ENCODE measurements around the gene NOX1. TPM values are rescaled to one million over a fixed set of nuclear protein-coding genes. Genes with fewer than 3 reads are reported as not detected.
"Not testable (repeated sequence)": the region's sequence is repeated elsewhere in the genome, so short reads cannot be mapped to it uniquely, and the experiment has no call there.

Gene NOX1
- total RNA-seq, 1 experiment from 2014 or later, result not detected

GRCh38 chrX:100812216-100813158 is 61.7 kb downstream of the NOX1 start:
- H3K4me2 ChIP-seq (ENCODE audit: low read depth, low read length, poor library complexity, severe bottlenecking), result no peak overlapping the region
- H3K9ac ChIP-seq (ENCODE audit: low read length), result no peak overlapping the region
- H4K20me1 ChIP-seq (ENCODE audit: insufficient read depth, low read depth, low read length), result no peaks in the 10 kb centered on the region
- H3K27me3 ChIP-seq (ENCODE audit: low read length), result no peaks in the 10 kb centered on the region
- H3K9me2 ChIP-seq (replicated peaks; ENCODE audit: insufficient read depth, low read length), result no peaks in the 10 kb centered on the region
- DNase-seq, result no peak
- no peaks in the 10 kb centered on the region for H3K36me3 ChIP-seq (ENCODE audit: insufficient read depth, low read length)
- H2AFZ ChIP-seq (ENCODE audit: low read length), result no peak overlapping the region
- no peak overlapping the region for H3K4me3 ChIP-seq (ENCODE audit: low read length)
- no peak overlapping the region for H3K27ac ChIP-seq (ENCODE audit: low read length)
- H3K79me2 ChIP-seq (ENCODE audit: low read length), result no peaks in the 10 kb centered on the region
- no peaks in the 10 kb centered on the region for H3K4me1 ChIP-seq (ENCODE audit: low read length)
- no peaks in the 10 kb centered on the region for H3K9me3 ChIP-seq (ENCODE audit: low read length)

- not testable (repeated sequence) for H3K4me1 ChIP-seq (ENCODE audit: low read length); H3K4me2 ChIP-seq (ENCODE audit: low read depth, low read length, poor library complexity, severe bottlenecking); H3K27ac ChIP-seq (ENCODE audit: low read length); H2AFZ ChIP-seq (ENCODE audit: low read length); H3K9me2 ChIP-seq (replicated peaks; ENCODE audit: insufficient read depth, low read length); H3K9ac ChIP-seq (ENCODE audit: low read length); DNase-seq; H3K79me2 ChIP-seq (ENCODE audit: low read length); H3K4me3 ChIP-seq (ENCODE audit: low read length); H3K27me3 ChIP-seq (ENCODE audit: low read length); H3K9me3 ChIP-seq (ENCODE audit: low read length); H3K36me3 ChIP-seq (ENCODE audit: insufficient read depth, low read length); H4K20me1 ChIP-seq (ENCODE audit: insufficient read depth, low read depth, low read length)
Observed at GRCh38 chrX:100808265-100808664, 65.9 kb downstream of the NOX1 start.

GRCh38 chrX:100804780-100805179 is 69.4 kb downstream of the NOX1 start:
- H3K36me3 ChIP-seq (ENCODE audit: insufficient read depth, low read length), result no peaks in the 10 kb centered on the region
- H3K27me3 ChIP-seq (ENCODE audit: low read length), result no peaks in the 10 kb centered on the region
- no peak overlapping the region for H3K4me3 ChIP-seq (ENCODE audit: low read length)
- H3K79me2 ChIP-seq (ENCODE audit: low read length), result no peaks in the 10 kb centered on the region
- H2AFZ ChIP-seq (ENCODE audit: low read length), result no peak overlapping the region
- DNase-seq, result no peak
- H3K4me2 ChIP-seq (ENCODE audit: low read depth, low read length, poor library complexity, severe bottlenecking), result no peak overlapping the region
- no peak overlapping the region for H3K27ac ChIP-seq (ENCODE audit: low read length)
- no peaks in the 10 kb centered on the region for H3K9me2 ChIP-seq (replicated peaks; ENCODE audit: insufficient read depth, low read length)
- H3K4me1 ChIP-seq (ENCODE audit: low read length), result no peaks in the 10 kb centered on the region
- H4K20me1 ChIP-seq (ENCODE audit: insufficient read depth, low read depth, low read length), result no peaks in the 10 kb centered on the region
- H3K9me3 ChIP-seq (ENCODE audit: low read length), result no peaks in the 10 kb centered on the region
- H3K9ac ChIP-seq (ENCODE audit: low read length), result no peak overlapping the region

- no peaks in the 10 kb centered on the region for H3K4me1 ChIP-seq (ENCODE audit: low read length)
- H3K36me3 ChIP-seq (ENCODE audit: insufficient read depth, low read length), result no peaks in the 10 kb centered on the region
Observed at GRCh38 chrX:100802843-100803242, 71.3 kb downstream of the NOX1 start.

GRCh38 chrX:100798484-100799214 is 75.5 kb downstream of the NOX1 start:
- H3K9me3 ChIP-seq (ENCODE audit: low read length), result no peaks in the 10 kb centered on the region
- no peak overlapping the region for H3K4me3 ChIP-seq (ENCODE audit: low read length)
- no peaks in the 10 kb centered on the region for H3K36me3 ChIP-seq (ENCODE audit: insufficient read depth, low read length)
- H3K9ac ChIP-seq (ENCODE audit: low read length), result no peak overlapping the region
- H3K27ac ChIP-seq (ENCODE audit: low read length), result no peak overlapping the region
- no peaks in the 10 kb centered on the region for H4K20me1 ChIP-seq (ENCODE audit: insufficient read depth, low read depth, low read length)
- no peaks in the 10 kb centered on the region for H3K27me3 ChIP-seq (ENCODE audit: low read length)
- DNase-seq, result no peak
- no peaks in the 10 kb centered on the region for H3K4me1 ChIP-seq (ENCODE audit: low read length)
- no peaks in the 10 kb centered on the region for H3K79me2 ChIP-seq (ENCODE audit: low read length)
- no peak overlapping the region for H3K4me2 ChIP-seq (ENCODE audit: low read depth, low read length, poor library complexity, severe bottlenecking)
- no peak overlapping the region for H2AFZ ChIP-seq (ENCODE audit: low read length)
- no peaks in the 10 kb centered on the region for H3K9me2 ChIP-seq (replicated peaks; ENCODE audit: insufficient read depth, low read length)

More at GRCh38 chrX:100802843-100803242, 71.3 kb downstream of the NOX1 start:
- Histone ChIP-seq H3K4me3 (ENCODE audit: low read length) (no peak overlapping the region), H3K79me2 (ENCODE audit: low read length) (no peaks in the 10 kb centered on the region), H3K27me3 (ENCODE audit: low read length) (no peaks in the 10 kb centered on the region), H3K27ac (ENCODE audit: low read length) (no peak overlapping the region), H3K4me2 (ENCODE audit: low read depth, low read length, poor library complexity, severe bottlenecking) (no peak overlapping the region), H4K20me1 (ENCODE audit: insufficient read depth, low read depth, low read length) (no peaks in the 10 kb centered on the region), H3K9me3 (ENCODE audit: low read length) (no peaks in the 10 kb centered on the region), H3K9me2 (replicated peaks; ENCODE audit: insufficient read depth, low read length) (no peaks in the 10 kb centered on the region), H2AFZ (ENCODE audit: low read length) (no peak overlapping the region), H3K9ac (ENCODE audit: low read length) (no peak overlapping the region)
- no peak for DNase-seq

- Histone ChIP-seq H3K27me3 (ENCODE audit: low read length) (no peaks in the 10 kb centered on the region), H3K36me3 (ENCODE audit: insufficient read depth, low read length) (no peaks in the 10 kb centered on the region), H3K4me1 (ENCODE audit: low read length) (no peaks in the 10 kb centered on the region), H3K79me2 (ENCODE audit: low read length) (no peaks in the 10 kb centered on the region), H3K27ac (ENCODE audit: low read length) (no peak overlapping the region), H3K9me3 (ENCODE audit: low read length) (no peaks in the 10 kb centered on the region), H3K4me2 (ENCODE audit: low read depth, low read length, poor library complexity, severe bottlenecking) (no peak overlapping the region), H3K9ac (ENCODE audit: low read length) (no peak overlapping the region), H4K20me1 (ENCODE audit: insufficient read depth, low read depth, low read length) (no peaks in the 10 kb centered on the region), H3K4me3 (ENCODE audit: low read length) (no peak overlapping the region), H3K9me2 (replicated peaks; ENCODE audit: insufficient read depth, low read length) (no peaks in the 10 kb centered on the region), H2AFZ (ENCODE audit: low read length) (no peak overlapping the region)
- no peak for DNase-seq
Observed at GRCh38 chrX:100797359-100797758, 76.8 kb downstream of the NOX1 start.

GRCh38 chrX:100796371-100796770 is 77.8 kb downstream of the NOX1 start:
- not testable (repeated sequence) for H3K27me3 ChIP-seq (ENCODE audit: low read length); H3K9ac ChIP-seq (ENCODE audit: low read length); H3K4me3 ChIP-seq (ENCODE audit: low read length); H3K9me3 ChIP-seq (ENCODE audit: low read length); H4K20me1 ChIP-seq (ENCODE audit: insufficient read depth, low read depth, low read length); H2AFZ ChIP-seq (ENCODE audit: low read length); H3K4me1 ChIP-seq (ENCODE audit: low read length); H3K36me3 ChIP-seq (ENCODE audit: insufficient read depth, low read length); H3K27ac ChIP-seq (ENCODE audit: low read length); H3K79me2 ChIP-seq (ENCODE audit: low read length); H3K9me2 ChIP-seq (replicated peaks; ENCODE audit: insufficient read depth, low read length); DNase-seq; H3K4me2 ChIP-seq (ENCODE audit: low read depth, low read length, poor library complexity, severe bottlenecking)

Measured in Karpas-422 (cell line).